Brain microvascular endothelial cell (primary cell): ENCODE measurements around the gene CHPT1.

Source experiments
- DNase-seq: peaks from one replicate; pipeline ENCODE4 v3.0.0-alpha.2; 2020
- H3K27ac ChIP-seq: fragments of 250-450 bp; sonication (Bioruptor Pico); 2 replicates; pipeline ENCODE4 v1.5.1; 2020; ENCODE audit warnings: mild to moderate bottlenecking, moderate library complexity
- H3K27me3 ChIP-seq: fragments of 250-450 bp; sonication (Bioruptor Pico); replicated peaks from 2 replicates; pipeline ENCODE4 v1.5.1; 2020; ENCODE audit warnings: mild to moderate bottlenecking
- H3K36me3 ChIP-seq: fragments of 250-450 bp; sonication (Bioruptor Pico); replicated peaks from 2 replicates; pipeline ENCODE4 v1.5.1; 2020; ENCODE audit warnings: mild to moderate bottlenecking
- H3K4me3 ChIP-seq: 2 replicates; pipeline ENCODE4 v1.5.1; 2011; ENCODE audit warnings: low read depth, mild to moderate bottlenecking, control low read depth, low read length, moderate library complexity
- in situ Hi-C: cut with HindIII; loops from 2 replicates; pipeline ENCODE4 v1.10.0; 2017; ENCODE audit warnings: low sequenced_read_pairs, low pct_ligation_motif_present
- TF ChIP-seq, protein P1 (sequence below): IDR thresholded peaks from 2 replicates; pipeline ENCODE4 v1.5.1; 2011; ENCODE audit warnings: low read depth, mild to moderate bottlenecking, moderate library complexity, low read length, control low read depth, inconsistent platforms; ENCODE audit errors: missing control alignments

Gene CHPT1

DNA sequence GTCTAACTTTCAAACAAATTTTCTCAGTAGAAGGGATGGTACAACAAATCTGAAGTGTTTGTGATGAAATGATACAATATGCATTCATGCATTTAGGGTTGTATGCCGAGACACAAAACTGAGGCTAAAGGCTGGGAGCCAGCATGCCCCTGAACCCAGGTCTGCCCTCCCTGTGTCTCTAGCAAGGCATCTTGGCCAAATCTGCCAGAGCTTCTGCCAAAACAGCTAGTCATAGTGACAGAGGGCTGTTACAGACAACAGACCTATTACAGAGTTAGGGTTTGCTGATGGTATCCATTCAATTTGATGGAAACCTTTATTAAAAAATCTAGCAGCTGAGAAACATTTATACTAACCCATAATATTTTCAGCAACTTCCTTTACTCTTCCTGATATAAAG lies 11.3 kb upstream of the CHPT1 start:
- no peak for DNase-seq
- TF ChIP-seq, protein P1, sequence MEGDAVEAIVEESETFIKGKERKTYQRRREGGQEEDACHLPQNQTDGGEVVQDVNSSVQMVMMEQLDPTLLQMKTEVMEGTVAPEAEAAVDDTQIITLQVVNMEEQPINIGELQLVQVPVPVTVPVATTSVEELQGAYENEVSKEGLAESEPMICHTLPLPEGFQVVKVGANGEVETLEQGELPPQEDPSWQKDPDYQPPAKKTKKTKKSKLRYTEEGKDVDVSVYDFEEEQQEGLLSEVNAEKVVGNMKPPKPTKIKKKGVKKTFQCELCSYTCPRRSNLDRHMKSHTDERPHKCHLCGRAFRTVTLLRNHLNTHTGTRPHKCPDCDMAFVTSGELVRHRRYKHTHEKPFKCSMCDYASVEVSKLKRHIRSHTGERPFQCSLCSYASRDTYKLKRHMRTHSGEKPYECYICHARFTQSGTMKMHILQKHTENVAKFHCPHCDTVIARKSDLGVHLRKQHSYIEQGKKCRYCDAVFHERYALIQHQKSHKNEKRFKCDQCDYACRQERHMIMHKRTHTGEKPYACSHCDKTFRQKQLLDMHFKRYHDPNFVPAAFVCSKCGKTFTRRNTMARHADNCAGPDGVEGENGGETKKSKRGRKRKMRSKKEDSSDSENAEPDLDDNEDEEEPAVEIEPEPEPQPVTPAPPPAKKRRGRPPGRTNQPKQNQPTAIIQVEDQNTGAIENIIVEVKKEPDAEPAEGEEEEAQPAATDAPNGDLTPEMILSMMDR = no peak
- Histone ChIP-seq H3K27ac (no peak overlapping the region), H3K27me3 (no peaks in the 10 kb centered on the region), H3K36me3 (no peaks in the 10 kb centered on the region), H3K4me3 (no peak overlapping the region)
- in situ Hi-C loops = no loop called here

DNA sequence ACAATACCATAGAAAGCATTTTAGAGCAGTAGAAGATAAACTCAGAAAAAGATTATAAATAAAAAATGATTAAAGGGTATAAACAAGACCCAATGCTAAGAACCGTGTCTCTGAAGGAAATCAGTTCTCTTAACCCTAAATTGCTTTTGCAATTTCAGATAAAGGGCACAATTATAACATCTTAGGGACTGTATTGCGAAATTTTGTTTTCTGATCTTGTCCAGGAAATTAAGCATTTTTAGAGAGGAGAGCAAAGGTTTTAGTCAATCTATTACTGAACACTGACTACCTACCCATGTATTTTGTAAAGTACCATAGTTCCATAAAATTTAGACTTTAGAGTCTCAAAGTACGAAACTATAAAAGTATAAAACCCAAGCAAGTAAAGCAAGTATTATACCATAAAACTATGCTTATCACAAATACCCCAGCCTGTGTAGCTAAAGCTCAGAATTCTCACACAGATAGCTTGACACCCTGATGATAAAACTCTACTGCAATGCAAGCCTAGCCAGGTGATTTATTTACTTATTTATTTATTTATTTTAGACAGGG lies 6.8 kb upstream of the CHPT1 start:
- Histone ChIP-seq H3K27me3 (no peaks in the 10 kb centered on the region), H3K27ac (no peak overlapping the region), H3K36me3 (no peaks in the 10 kb centered on the region), H3K4me3 (no peak overlapping the region)
- in situ Hi-C loops = no loop called here
- TF ChIP-seq, protein P1 = no peak
- no peak for DNase-seq

DNA sequence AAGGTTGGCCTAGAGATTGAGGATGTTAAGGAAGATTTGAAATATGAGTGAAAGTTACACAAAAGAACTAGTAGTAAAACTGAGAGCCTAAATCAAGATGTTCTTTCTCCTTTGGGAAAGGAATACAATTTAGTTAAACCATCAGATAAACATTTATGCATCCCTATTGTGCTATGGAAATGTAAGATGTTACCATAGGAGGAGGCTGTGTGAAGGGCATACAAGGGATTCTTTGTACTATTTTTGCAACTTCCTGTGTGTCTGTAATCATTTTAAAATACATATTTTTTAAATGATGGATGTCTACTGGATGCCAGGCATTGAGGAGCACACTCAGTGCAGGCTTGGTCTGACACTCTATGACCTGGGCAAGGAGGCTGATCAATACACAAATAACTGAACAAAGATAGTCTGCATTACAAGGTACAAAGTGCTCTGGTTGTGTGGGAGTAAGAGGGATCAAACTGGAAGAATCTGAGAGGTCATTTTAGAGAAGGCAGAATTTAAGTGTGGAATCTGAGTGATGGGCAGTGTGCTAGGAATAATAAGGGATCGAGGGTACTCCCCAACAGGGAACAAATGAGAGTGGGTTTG lies 5.8 kb upstream of the CHPT1 start:
- Histone ChIP-seq H3K36me3 (no peaks in the 10 kb centered on the region), H3K27me3 (no peaks in the 10 kb centered on the region), H3K4me3 (no peak overlapping the region), H3K27ac (no peak overlapping the region)
- TF ChIP-seq, protein P1 = no peak
- in situ Hi-C loops = no loop called here
- no peak for DNase-seq

DNA sequence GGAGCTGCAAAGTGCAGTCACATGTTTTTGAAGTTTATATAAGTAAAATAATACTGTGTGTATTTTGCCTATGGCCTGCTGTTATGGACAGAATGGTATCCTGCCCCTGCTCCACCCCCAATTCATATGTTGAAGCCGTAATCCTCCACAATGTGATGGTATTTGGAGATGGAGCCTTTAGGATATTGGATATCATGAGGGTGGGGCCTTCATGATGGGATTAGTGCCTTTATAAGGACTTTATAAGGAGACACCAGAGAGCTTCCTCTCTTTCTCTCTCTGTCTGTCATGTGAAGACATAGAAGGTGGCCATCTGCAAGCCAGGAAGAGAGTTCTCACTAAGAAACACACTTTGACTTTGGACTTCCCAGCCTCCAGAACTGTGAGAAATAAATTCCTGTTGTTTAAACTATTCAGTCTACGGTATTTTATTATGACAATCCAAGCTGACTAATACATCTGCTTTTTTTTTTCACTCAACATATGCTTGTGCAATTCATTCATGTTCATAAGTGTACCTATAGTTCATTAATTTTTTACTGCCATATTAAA lies 3.1 kb upstream of the CHPT1 start:
- H3K36me3 ChIP-seq = no peaks in the 10 kb centered on the region
- no peak overlapping the region for H3K27ac ChIP-seq
- H3K4me3 ChIP-seq = no peak overlapping the region
- in situ Hi-C loops = no loop called here
- TF ChIP-seq, protein P1 = no peak
- DNase-seq = no peak
- no peaks in the 10 kb centered on the region for H3K27me3 ChIP-seq

DNA sequence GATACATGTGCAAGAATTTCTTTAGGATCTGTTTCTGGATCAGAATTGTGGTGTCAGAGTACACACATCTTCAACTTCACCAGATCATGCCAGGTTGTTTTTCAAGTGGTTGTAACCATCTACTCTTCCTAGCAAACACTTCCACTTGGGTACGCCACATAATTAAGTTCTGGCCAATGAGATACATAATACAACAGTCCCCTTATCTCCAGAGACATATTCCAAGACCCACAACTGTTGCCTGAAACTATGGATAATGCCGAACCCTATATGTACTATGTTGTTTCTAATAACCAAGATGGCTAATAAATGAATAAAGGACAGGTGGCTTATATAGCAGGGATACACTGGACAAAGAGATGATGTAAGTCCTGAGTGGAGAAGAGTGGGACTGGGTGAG lies 2.5 kb upstream of the CHPT1 start:
- in situ Hi-C loops = no loop called here
- no peak overlapping the region for H3K4me3 ChIP-seq
- H3K36me3 ChIP-seq = no peaks in the 10 kb centered on the region
- no peak overlapping the region for H3K27ac ChIP-seq
- DNase-seq = no peak
- H3K27me3 ChIP-seq = no peaks in the 10 kb centered on the region
- TF ChIP-seq, protein P1 = no peak

DNA sequence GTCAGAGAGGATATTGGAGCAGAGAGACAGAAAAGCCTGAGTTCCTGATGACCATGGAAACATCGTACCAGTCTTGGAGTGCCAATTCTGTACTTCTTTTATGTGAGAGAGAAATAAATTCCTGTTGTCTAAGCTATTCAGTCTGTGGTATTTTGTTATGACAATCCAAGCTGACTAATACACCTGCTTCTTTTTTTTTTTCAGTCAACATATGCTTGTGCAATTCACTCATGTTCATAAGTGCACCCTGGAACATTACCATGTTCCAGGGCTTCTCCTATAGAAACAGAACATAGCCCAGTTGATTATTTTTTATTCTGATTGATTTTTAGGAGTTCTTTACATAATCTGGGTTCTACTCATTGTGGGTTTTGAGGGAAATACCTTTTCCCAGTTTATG lies 1.7 kb upstream of the CHPT1 start:
- TF ChIP-seq, protein P1 = no peak
- H3K4me3 ChIP-seq = no peak overlapping the region
- in situ Hi-C loops = no loop called here
- DNase-seq = no peak
- H3K27me3 ChIP-seq = no peaks in the 10 kb centered on the region
- no peak overlapping the region for H3K27ac ChIP-seq
- H3K36me3 ChIP-seq = no peaks in the 10 kb centered on the region
